ENCODE data around the gene POLR3GL.

POLR3GL gene

GRCh38 chr1:145946477-145946986, 18.0 kb upstream of the POLR3GL start:
- Histone ChIP-seq H3K4me3 (ENCODE audit: insufficient read depth, low read depth, low read length, poor library complexity, severe bottlenecking) (no peak overlapping the region), H3K9me3 (ENCODE audit: control insufficient read depth, low read length) (no peaks in the 10 kb centered on the region), H3K27me3 (replicated peaks; ENCODE audit: control insufficient read depth, insufficient read depth, low read length, poor library complexity, severe bottlenecking) (no peaks in the 10 kb centered on the region), H3K36me3 (ENCODE audit: control insufficient read depth, insufficient read depth, low read length) (peaks cover 37% of the 10 kb centered on the region), H3K27ac (ENCODE audit: insufficient read depth, low read length, poor library complexity, severe bottlenecking) (no peak overlapping the region), H3K4me1 (ENCODE audit: control insufficient read depth, insufficient read depth, low read length, poor library complexity, severe bottlenecking) (no peaks in the 10 kb centered on the region)
- DNase-seq: no peak

- H3K36me3 ChIP-seq (ENCODE audit: control insufficient read depth, insufficient read depth, low read length): peaks cover 28% of the 10 kb centered on the region
Measured at GRCh38 chr1:145947551-145947950, 16.9 kb upstream of the POLR3GL start.

DNA sequence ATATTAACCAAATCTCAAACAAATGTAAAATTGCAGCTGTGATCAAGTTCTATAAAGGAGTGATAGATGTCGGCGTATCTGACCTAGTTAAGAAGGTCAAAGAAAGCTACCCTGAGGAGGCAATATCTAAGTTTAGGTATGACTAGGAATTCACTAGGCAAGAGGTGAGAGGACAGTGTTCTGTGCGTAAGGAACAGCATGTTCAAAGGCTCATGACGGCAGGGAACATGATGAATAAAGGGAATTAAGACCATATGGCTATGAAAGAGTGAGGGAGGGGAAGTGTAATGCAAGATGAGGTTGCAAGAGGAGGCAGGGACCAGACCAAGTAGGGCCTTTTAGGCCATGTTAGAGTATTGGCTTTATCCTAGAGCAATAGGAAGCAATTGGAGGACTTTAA, 15.3 kb upstream of the POLR3GL start:
- no peaks in the 10 kb centered on the region for H3K27me3 ChIP-seq (replicated peaks; ENCODE audit: control insufficient read depth, insufficient read depth, low read length, poor library complexity, severe bottlenecking)
- DNase-seq: no peak
- no peak overlapping the region for H3K4me3 ChIP-seq (ENCODE audit: insufficient read depth, low read depth, low read length, poor library complexity, severe bottlenecking)
- H3K36me3 ChIP-seq (ENCODE audit: control insufficient read depth, insufficient read depth, low read length): peaks cover 20% of the 10 kb centered on the region
- peaks cover 4% of the 10 kb centered on the region for H3K4me1 ChIP-seq (ENCODE audit: control insufficient read depth, insufficient read depth, low read length, poor library complexity, severe bottlenecking)
- no peak overlapping the region for H3K27ac ChIP-seq (ENCODE audit: insufficient read depth, low read length, poor library complexity, severe bottlenecking)
- H3K9me3 ChIP-seq (ENCODE audit: control insufficient read depth, low read length): no peaks in the 10 kb centered on the region

More at GRCh38 chr1:145947551-145947950, 16.9 kb upstream of the POLR3GL start:
- Histone ChIP-seq H3K27ac (ENCODE audit: insufficient read depth, low read length, poor library complexity, severe bottlenecking) (no peak overlapping the region), H3K4me3 (ENCODE audit: insufficient read depth, low read depth, low read length, poor library complexity, severe bottlenecking) (no peak overlapping the region), H3K27me3 (replicated peaks; ENCODE audit: control insufficient read depth, insufficient read depth, low read length, poor library complexity, severe bottlenecking) (no peaks in the 10 kb centered on the region), H3K4me1 (ENCODE audit: control insufficient read depth, insufficient read depth, low read length, poor library complexity, severe bottlenecking) (no peaks in the 10 kb centered on the region), H3K9me3 (ENCODE audit: control insufficient read depth, low read length) (no peaks in the 10 kb centered on the region)
- DNase-seq: no peak

DNA sequence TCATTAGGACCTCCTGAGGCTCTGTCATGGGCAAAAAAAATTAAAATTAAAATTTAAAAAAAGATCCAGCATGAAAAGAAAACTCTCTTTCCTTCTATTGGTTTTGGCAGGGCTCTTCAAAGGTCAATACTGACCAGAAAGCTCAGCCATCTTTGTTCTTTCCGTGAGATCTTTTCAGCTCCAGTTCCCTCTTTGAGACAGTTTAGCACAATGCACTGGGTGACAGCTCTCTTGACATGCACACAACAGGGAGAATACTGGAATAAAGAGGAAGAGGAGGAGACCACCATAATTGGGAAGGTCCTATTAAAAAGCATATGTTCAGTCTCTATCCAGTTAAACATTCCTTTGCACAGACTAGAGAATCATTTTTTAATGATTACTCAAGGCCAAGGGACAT, 13.0 kb upstream of the POLR3GL start:
- DNase-seq: no peak
- H3K4me3 ChIP-seq (ENCODE audit: insufficient read depth, low read depth, low read length, poor library complexity, severe bottlenecking): no peak overlapping the region

DNA sequence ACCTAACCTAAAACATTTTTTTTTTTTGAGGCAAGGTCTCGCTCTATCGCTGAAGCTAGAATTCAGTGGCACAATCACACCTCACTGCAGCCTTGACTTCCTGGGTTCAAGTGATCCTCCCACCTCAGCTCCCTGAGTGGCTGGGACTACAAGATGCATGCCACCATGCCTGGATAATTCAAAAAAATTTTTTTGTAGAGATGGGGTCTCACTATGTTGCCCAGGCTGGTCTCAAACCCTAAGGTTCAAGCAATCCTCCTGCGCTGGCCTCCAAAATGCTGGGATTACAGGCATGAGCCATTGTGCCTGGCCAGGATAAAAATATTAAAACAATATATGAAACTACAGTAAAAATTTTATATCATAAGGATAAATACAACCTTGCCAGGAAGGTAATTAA, 11.6 kb upstream of the POLR3GL start:
- no peak overlapping the region for H3K4me3 ChIP-seq (ENCODE audit: insufficient read depth, low read depth, low read length, poor library complexity, severe bottlenecking)
- peaks cover 19% of the 10 kb centered on the region for H3K4me1 ChIP-seq (ENCODE audit: control insufficient read depth, insufficient read depth, low read length, poor library complexity, severe bottlenecking)
- no peaks in the 10 kb centered on the region for H3K27me3 ChIP-seq (replicated peaks; ENCODE audit: control insufficient read depth, insufficient read depth, low read length, poor library complexity, severe bottlenecking)
- no peaks in the 10 kb centered on the region for H3K9me3 ChIP-seq (ENCODE audit: control insufficient read depth, low read length)
- H3K27ac ChIP-seq (ENCODE audit: insufficient read depth, low read length, poor library complexity, severe bottlenecking): no peak overlapping the region
- no peak for DNase-seq
- peaks cover 2% of the 10 kb centered on the region for H3K36me3 ChIP-seq (ENCODE audit: control insufficient read depth, insufficient read depth, low read length)

More for the DNA sequence above, 13.0 kb upstream of the POLR3GL start:
- no peaks in the 10 kb centered on the region for H3K27me3 ChIP-seq (replicated peaks; ENCODE audit: control insufficient read depth, insufficient read depth, low read length, poor library complexity, severe bottlenecking)
- no peak overlapping the region for H3K27ac ChIP-seq (ENCODE audit: insufficient read depth, low read length, poor library complexity, severe bottlenecking)
- H3K36me3 ChIP-seq (ENCODE audit: control insufficient read depth, insufficient read depth, low read length): peaks cover 16% of the 10 kb centered on the region
- peaks cover 15% of the 10 kb centered on the region for H3K4me1 ChIP-seq (ENCODE audit: control insufficient read depth, insufficient read depth, low read length, poor library complexity, severe bottlenecking)
- no peaks in the 10 kb centered on the region for H3K9me3 ChIP-seq (ENCODE audit: control insufficient read depth, low read length)

DNA sequence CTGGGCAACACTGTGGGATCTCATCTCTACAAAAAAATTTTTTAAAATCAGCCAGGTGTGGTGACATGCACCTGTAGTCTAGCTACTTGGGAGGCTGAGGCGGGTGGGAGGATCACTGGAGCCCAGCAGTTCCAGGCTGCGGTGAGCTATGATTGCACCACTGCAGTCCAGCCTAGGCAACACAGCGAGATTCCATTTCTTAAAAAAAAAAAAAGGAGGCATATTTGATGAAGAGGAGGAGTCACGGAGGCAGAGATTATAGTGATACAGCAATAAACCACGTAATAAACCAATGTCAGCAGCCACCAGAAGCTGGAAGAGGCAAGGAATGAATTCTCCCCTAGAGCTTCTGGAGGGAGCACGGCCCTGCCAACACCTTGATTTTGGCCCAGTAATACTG, 10.6 kb upstream of the POLR3GL start:
- H3K4me3 ChIP-seq (ENCODE audit: insufficient read depth, low read depth, low read length, poor library complexity, severe bottlenecking): no peak overlapping the region
- no peaks in the 10 kb centered on the region for H3K9me3 ChIP-seq (ENCODE audit: control insufficient read depth, low read length)
- no peaks in the 10 kb centered on the region for H3K36me3 ChIP-seq (ENCODE audit: control insufficient read depth, insufficient read depth, low read length)
- no peak for DNase-seq
- H3K4me1 ChIP-seq (ENCODE audit: control insufficient read depth, insufficient read depth, low read length, poor library complexity, severe bottlenecking): peaks cover 26% of the 10 kb centered on the region
- H3K27me3 ChIP-seq (replicated peaks; ENCODE audit: control insufficient read depth, insufficient read depth, low read length, poor library complexity, severe bottlenecking): no peaks in the 10 kb centered on the region
- no peak overlapping the region for H3K27ac ChIP-seq (ENCODE audit: insufficient read depth, low read length, poor library complexity, severe bottlenecking)

GRCh38 chr1:145955436-145955835, 9.1 kb upstream of the POLR3GL start:
- no peaks in the 10 kb centered on the region for H3K9me3 ChIP-seq (ENCODE audit: control insufficient read depth, low read length)
- DNase-seq: no peak
- H3K4me1 ChIP-seq (ENCODE audit: control insufficient read depth, insufficient read depth, low read length, poor library complexity, severe bottlenecking): peaks cover 29% of the 10 kb centered on the region
- H3K27ac ChIP-seq (ENCODE audit: insufficient read depth, low read length, poor library complexity, severe bottlenecking): no peak overlapping the region
- no peaks in the 10 kb centered on the region for H3K27me3 ChIP-seq (replicated peaks; ENCODE audit: control insufficient read depth, insufficient read depth, low read length, poor library complexity, severe bottlenecking)
- no peaks in the 10 kb centered on the region for H3K36me3 ChIP-seq (ENCODE audit: control insufficient read depth, insufficient read depth, low read length)
- no peak overlapping the region for H3K4me3 ChIP-seq (ENCODE audit: insufficient read depth, low read depth, low read length, poor library complexity, severe bottlenecking)

DNA sequence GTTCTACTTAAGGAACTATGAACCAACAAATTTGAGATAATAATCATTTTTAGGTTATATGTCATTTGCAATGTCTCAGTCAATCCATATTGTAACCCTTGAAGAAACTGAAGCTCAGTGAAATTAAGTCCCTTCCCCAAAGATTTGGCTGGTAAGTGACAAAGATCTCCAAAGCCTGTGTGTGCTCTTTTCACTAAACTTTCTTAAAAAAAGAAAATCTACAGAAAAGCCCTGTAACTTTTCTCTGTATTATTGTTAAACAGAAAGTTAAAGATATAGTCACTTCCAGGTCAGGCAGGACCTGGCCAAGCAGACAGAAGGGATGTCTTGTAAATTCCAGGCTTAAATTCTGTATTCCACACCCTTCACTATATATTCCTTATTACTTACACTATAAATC, 8.1 kb upstream of the POLR3GL start:
- DNase-seq: no peak
- no peaks in the 10 kb centered on the region for H3K27me3 ChIP-seq (replicated peaks; ENCODE audit: control insufficient read depth, insufficient read depth, low read length, poor library complexity, severe bottlenecking)
- H3K9me3 ChIP-seq (ENCODE audit: control insufficient read depth, low read length): no peaks in the 10 kb centered on the region
- H3K4me1 ChIP-seq (ENCODE audit: control insufficient read depth, insufficient read depth, low read length, poor library complexity, severe bottlenecking): peaks cover 29% of the 10 kb centered on the region
- peak overlapping the region; percentile 79 for H3K4me3 ChIP-seq (ENCODE audit: insufficient read depth, low read depth, low read length, poor library complexity, severe bottlenecking)
- no peaks in the 10 kb centered on the region for H3K36me3 ChIP-seq (ENCODE audit: control insufficient read depth, insufficient read depth, low read length)
- peak overlapping the region; percentile 92 for H3K27ac ChIP-seq (ENCODE audit: insufficient read depth, low read length, poor library complexity, severe bottlenecking)

- Histone ChIP-seq H3K9me3 (ENCODE audit: control insufficient read depth, low read length) (no peaks in the 10 kb centered on the region), H3K4me3 (ENCODE audit: insufficient read depth, low read depth, low read length, poor library complexity, severe bottlenecking) (peak overlapping the region; percentile 79), H3K27me3 (replicated peaks; ENCODE audit: control insufficient read depth, insufficient read depth, low read length, poor library complexity, severe bottlenecking) (no peaks in the 10 kb centered on the region), H3K36me3 (ENCODE audit: control insufficient read depth, insufficient read depth, low read length) (no peaks in the 10 kb centered on the region), H3K27ac (ENCODE audit: insufficient read depth, low read length, poor library complexity, severe bottlenecking) (peak overlapping the region; percentile 92), H3K4me1 (ENCODE audit: control insufficient read depth, insufficient read depth, low read length, poor library complexity, severe bottlenecking) (peaks cover 29% of the 10 kb centered on the region)
- no peak for DNase-seq
Measured at GRCh38 chr1:145956781-145957442, 7.6 kb upstream of the POLR3GL start.

- Histone ChIP-seq H3K27me3 (replicated peaks; ENCODE audit: control insufficient read depth, insufficient read depth, low read length, poor library complexity, severe bottlenecking) (no peaks in the 10 kb centered on the region), H3K4me1 (ENCODE audit: control insufficient read depth, insufficient read depth, low read length, poor library complexity, severe bottlenecking) (peaks cover 31% of the 10 kb centered on the region), H3K4me3 (ENCODE audit: insufficient read depth, low read depth, low read length, poor library complexity, severe bottlenecking) (peak within 1 kb of the TSS; percentile 79), H3K27ac (ENCODE audit: insufficient read depth, low read length, poor library complexity, severe bottlenecking) (peak within 1 kb of the TSS; percentile 92), H3K9me3 (ENCODE audit: control insufficient read depth, low read length) (no peaks in the 10 kb centered on the region), H3K36me3 (ENCODE audit: control insufficient read depth, insufficient read depth, low read length) (no peaks in the 10 kb centered on the region)
- peak; percentile 87 to 93 (median 93) for DNase-seq
Measured at GRCh38 chr1:145957443-145958319, 6.8 kb upstream of the POLR3GL start, which contains the start of gene LIX1L. TSS of gene LIX1L (minus strand) at chr1:145958017. CDS start at chr1:145957927, 90 bp downstream.

Data from effector memory CD4-positive, alpha-beta T cell (primary cell).